ENCODE measurements around the gene CEPT1. TPM values are rescaled to one million over a fixed set of nuclear protein-coding genes. Genes with fewer than 3 reads are reported as not detected.

Gene CEPT1
- total RNA-seq, 2 experiments from 2014 or later: 36.6 to 37.5 TPM

- CTCF ChIA-PET: interaction anchor here (0.8 to 14.9 kb wide), 2 partner anchors 15 to 19 kb away, joined by 3 to 528 read pairs; partner anchors contain the start of gene CHI3L2
- peaks cover 36% of the 10 kb centered on the region for H3K36me3 Mint-ChIP-seq (ENCODE audit: low read depth)
- POLR2A ChIA-PET: interaction anchor here (0.8 to 10.4 kb wide), 4 partner anchors 14 to 329 kb away, joined by 3 to 570 read pairs (median 4); no protein-coding TSS in a partner anchor
- peaks cover 62% of the 10 kb centered on the region for H3K4me1 Mint-ChIP-seq (ENCODE audit: low read depth)
- H3K9me3 Mint-ChIP-seq (ENCODE audit: insufficient read depth): no peaks in the 10 kb centered on the region
- peak overlapping the region; percentile 99 for H3K27ac Mint-ChIP-seq
- no peaks in the 10 kb centered on the region for H3K27me3 Mint-ChIP-seq (ENCODE audit: low read depth)
- peak overlapping the region; percentile 99 for H3K4me3 Mint-ChIP-seq
- no peak for ATAC-seq
- DNase-seq: no peak
These were observed 62.9 kb downstream of the CEPT1 start for GRCh38 chr1:111202707-111203623.

DNA sequence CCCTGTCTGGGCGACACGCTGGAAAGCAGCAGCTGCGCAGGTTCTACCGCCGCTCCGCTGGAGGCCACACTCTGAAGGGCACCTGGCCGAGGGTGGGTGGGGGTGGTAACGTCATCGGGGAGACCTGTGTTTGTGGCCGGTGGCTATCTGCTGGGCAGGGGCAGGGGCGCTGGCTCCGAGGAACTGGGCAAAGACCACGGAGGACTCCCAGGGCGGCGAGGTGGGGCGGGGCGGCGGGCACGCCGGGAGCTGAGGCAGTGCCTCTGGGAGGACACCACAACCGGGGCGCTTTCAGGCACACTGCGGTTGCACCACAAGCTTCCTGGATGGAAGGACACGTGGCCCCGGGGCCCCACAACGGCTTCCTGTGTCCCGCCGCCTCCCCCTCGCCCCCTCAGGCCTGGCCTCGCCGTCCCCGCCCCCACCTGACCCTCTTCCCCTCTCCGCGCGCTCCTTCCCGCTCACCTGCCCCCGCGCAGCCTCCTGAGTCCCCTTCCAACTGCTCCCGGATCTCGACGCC, 63.7 kb downstream of the CEPT1 start:
- Mint-ChIP-seq H3K4me3 (peak overlapping the region; percentile 99), H3K4me1 (ENCODE audit: low read depth) (peaks cover 69% of the 10 kb centered on the region), H3K27ac (peak overlapping the region; percentile 99), H3K27me3 (ENCODE audit: low read depth) (no peaks in the 10 kb centered on the region), H3K9me3 (ENCODE audit: insufficient read depth) (no peaks in the 10 kb centered on the region), H3K36me3 (ENCODE audit: low read depth) (peaks cover 29% of the 10 kb centered on the region)
- ATAC-seq: peak; percentile 51
- DNase-seq: peak; percentile 94
- ChIA-PET CTCF (interaction anchor here (0.8 to 14.9 kb wide), 2 partner anchors 16 to 18 kb away, joined by 3 to 528 read pairs; partner anchors contain the start of gene CHI3L2), POLR2A (interaction anchor here (0.8 to 10.4 kb wide), 4 partner anchors 13 to 330 kb away, joined by 3 to 570 read pairs (median 4); no protein-coding TSS in a partner anchor)

DNA sequence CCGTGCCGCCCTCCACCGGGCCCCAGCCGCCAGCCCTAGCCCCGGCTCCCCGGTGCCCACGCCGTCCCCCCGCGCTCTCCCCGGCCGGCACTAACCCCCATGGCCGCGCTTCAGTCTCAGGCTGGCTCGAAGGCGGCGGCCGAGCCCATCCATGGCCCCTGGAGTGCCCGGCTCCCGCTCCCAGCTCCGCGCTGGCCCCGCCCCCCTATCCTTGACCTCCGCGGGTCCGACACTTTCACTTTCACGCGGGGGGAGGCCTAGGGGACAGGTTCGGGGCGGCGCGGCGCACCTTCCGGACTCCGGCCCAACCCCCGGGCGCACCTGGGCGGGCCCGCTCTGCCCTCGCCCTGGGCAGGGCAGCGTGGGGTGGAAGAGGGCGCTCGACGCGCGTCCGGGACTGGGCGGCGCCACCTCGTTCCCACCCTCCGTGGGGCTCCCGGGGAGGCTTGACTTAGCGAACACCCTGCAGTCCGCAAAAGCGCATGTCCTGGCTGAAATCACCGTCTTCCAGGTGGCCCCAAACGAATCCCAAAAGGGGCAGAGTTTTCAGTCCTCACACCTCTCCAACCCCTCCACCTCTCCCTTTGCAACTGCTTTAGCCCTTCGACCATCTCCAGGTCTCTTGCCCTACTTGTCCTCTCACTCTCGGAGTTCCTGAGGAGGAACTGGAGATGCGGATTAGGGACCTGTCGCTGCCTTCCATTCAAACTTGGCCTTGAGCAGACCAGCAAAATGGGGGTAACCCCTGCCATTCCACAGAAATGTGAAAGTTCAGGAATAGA, 64.4 kb downstream of the CEPT1 start:
- H3K27me3 Mint-ChIP-seq (ENCODE audit: low read depth): no peaks in the 10 kb centered on the region
- H3K4me3 Mint-ChIP-seq: peak overlapping the region; percentile 99
- ChIA-PET POLR2A (interaction anchor here (0.9 to 10.4 kb wide), 3 partner anchors 12 to 272 kb away, joined by 3 to 570 read pairs (median 5); no protein-coding TSS in a partner anchor), CTCF (interaction anchor here (0.8 to 14.9 kb wide), 2 partner anchors 17 kb away, joined by 3 to 528 read pairs; partner anchors contain the start of gene CHI3L2)
- H3K9me3 Mint-ChIP-seq (ENCODE audit: insufficient read depth): no peaks in the 10 kb centered on the region
- ATAC-seq: peak; percentile 65
- H3K4me1 Mint-ChIP-seq (ENCODE audit: low read depth): peaks cover 74% of the 10 kb centered on the region
- H3K36me3 Mint-ChIP-seq (ENCODE audit: low read depth): peaks cover 22% of the 10 kb centered on the region
- DNase-seq: peak; percentile 79
- peak overlapping the region; percentile 99 for H3K27ac Mint-ChIP-seq

GRCh38 chr1:111204983-111205713, 65.1 kb downstream of the CEPT1 start:
- Mint-ChIP-seq H3K27me3 (ENCODE audit: low read depth) (no peaks in the 10 kb centered on the region), H3K27ac (peak overlapping the region; percentile 99), H3K36me3 (ENCODE audit: low read depth) (peaks cover 15% of the 10 kb centered on the region), H3K4me3 (peak overlapping the region; percentile 99), H3K4me1 (ENCODE audit: low read depth) (peaks cover 80% of the 10 kb centered on the region), H3K9me3 (ENCODE audit: insufficient read depth) (no peaks in the 10 kb centered on the region)
- POLR2A ChIA-PET: interaction anchor here (10.4 kb wide), 1 partner anchor 12 kb away, joined by 570 read pairs; no protein-coding TSS in a partner anchor
- DNase-seq (peak; percentile 19), ATAC-seq (no peak)
- CTCF ChIA-PET: interaction anchor here (14.9 kb wide), 1 partner anchor 16 kb away, joined by 528 read pairs; the partner anchor contains the start of gene CHI3L2

GRCh38 chr1:111205714-111206050, 65.7 kb downstream of the CEPT1 start:
- DNase-seq: no peak
- Mint-ChIP-seq H3K4me1 (ENCODE audit: low read depth) (peaks cover 79% of the 10 kb centered on the region), H3K9me3 (ENCODE audit: insufficient read depth) (no peaks in the 10 kb centered on the region), H3K27me3 (ENCODE audit: low read depth) (no peaks in the 10 kb centered on the region), H3K36me3 (ENCODE audit: low read depth) (peaks cover 9% of the 10 kb centered on the region), H3K4me3 (no peak overlapping the region), H3K27ac (no peak overlapping the region)
- POLR2A ChIA-PET: interaction anchor here (2.8 kb wide), 1 partner anchor 10 kb away, joined by 12 read pairs; no protein-coding TSS in a partner anchor
- CTCF ChIA-PET: interaction anchor here (1.2 kb wide), 1 partner anchor 9 kb away, joined by 3 read pairs; no protein-coding TSS in a partner anchor
- ATAC-seq: no peak

- Mint-ChIP-seq H3K27ac (no peak overlapping the region), H3K36me3 (ENCODE audit: low read depth) (peaks cover 3% of the 10 kb centered on the region), H3K9me3 (ENCODE audit: insufficient read depth) (no peaks in the 10 kb centered on the region), H3K4me3 (no peak overlapping the region), H3K27me3 (ENCODE audit: low read depth) (no peaks in the 10 kb centered on the region), H3K4me1 (ENCODE audit: low read depth) (peaks cover 75% of the 10 kb centered on the region)
- ATAC-seq: no peak
- ChIA-PET CTCF (interaction anchor here (0.8 kb wide), 1 partner anchor 14 kb away, joined by 3 read pairs; no protein-coding TSS in a partner anchor), POLR2A (no interaction called here)
- no peak for DNase-seq
These were observed 68.9 kb downstream of the CEPT1 start for GRCh38 chr1:111208921-111209320.

DNA sequence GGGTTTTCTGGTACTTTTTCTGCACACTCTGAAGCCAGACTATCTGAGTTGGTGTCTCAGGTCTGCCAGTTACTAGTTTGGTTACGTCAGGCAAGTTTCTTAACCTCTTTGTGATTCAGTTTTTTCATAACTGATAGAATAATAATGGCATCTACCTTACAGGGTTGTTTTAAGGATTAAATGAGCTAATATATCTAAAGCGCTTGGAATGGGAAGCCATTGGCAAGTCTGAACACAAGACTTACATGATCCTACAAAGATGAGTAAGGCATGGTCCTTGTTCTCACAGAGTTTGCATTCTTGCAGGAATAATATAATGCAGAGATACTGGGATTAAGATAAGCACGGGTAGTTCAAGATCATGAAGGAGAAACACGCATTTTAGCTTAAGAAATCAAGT, 69.6 kb downstream of the CEPT1 start:
- H3K36me3 Mint-ChIP-seq (ENCODE audit: low read depth): peaks cover 3% of the 10 kb centered on the region
- DNase-seq (no peak), ATAC-seq (no peak)
- peaks cover 80% of the 10 kb centered on the region for H3K4me1 Mint-ChIP-seq (ENCODE audit: low read depth)
- ChIA-PET CTCF (interaction anchor here (0.8 kb wide), 1 partner anchor 14 kb away, joined by 3 read pairs; no protein-coding TSS in a partner anchor), POLR2A (no interaction called here)
- no peaks in the 10 kb centered on the region for H3K27me3 Mint-ChIP-seq (ENCODE audit: low read depth)
- H3K27ac Mint-ChIP-seq: no peak overlapping the region
- H3K4me3 Mint-ChIP-seq: no peak overlapping the region
- no peaks in the 10 kb centered on the region for H3K9me3 Mint-ChIP-seq (ENCODE audit: insufficient read depth)

DNA sequence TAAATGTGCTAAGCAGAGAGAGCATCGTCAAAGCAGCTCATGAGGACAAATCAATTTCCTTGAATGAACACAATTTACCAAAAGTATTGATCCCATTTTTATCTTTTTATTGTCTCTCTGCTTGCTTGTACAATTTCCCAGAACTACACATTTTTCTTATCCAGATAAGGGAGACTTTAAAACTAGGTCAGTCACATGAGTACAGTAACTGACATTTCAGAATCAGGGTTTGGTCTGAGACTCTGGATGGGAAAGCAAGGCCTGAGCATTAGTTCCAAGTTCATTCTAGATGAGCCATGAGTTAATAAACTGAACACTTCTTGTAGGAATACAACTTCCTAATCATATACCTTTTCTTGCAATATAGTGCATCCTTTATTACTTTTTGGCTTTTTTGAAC, 71.9 kb downstream of the CEPT1 start:
- ChIA-PET POLR2A (interaction anchor here (11.0 kb wide), 1 partner anchor 12 kb away, joined by 570 read pairs; the partner anchor contains the start of gene DENND2D), CTCF (no interaction called here)
- Mint-ChIP-seq H3K4me1 (ENCODE audit: low read depth) (peaks cover 82% of the 10 kb centered on the region), H3K36me3 (ENCODE audit: low read depth) (peaks cover 3% of the 10 kb centered on the region), H3K4me3 (no peak overlapping the region), H3K27me3 (ENCODE audit: low read depth) (no peaks in the 10 kb centered on the region), H3K9me3 (ENCODE audit: insufficient read depth) (no peaks in the 10 kb centered on the region), H3K27ac (no peak overlapping the region)
- DNase-seq (no peak), ATAC-seq (no peak)

DNA sequence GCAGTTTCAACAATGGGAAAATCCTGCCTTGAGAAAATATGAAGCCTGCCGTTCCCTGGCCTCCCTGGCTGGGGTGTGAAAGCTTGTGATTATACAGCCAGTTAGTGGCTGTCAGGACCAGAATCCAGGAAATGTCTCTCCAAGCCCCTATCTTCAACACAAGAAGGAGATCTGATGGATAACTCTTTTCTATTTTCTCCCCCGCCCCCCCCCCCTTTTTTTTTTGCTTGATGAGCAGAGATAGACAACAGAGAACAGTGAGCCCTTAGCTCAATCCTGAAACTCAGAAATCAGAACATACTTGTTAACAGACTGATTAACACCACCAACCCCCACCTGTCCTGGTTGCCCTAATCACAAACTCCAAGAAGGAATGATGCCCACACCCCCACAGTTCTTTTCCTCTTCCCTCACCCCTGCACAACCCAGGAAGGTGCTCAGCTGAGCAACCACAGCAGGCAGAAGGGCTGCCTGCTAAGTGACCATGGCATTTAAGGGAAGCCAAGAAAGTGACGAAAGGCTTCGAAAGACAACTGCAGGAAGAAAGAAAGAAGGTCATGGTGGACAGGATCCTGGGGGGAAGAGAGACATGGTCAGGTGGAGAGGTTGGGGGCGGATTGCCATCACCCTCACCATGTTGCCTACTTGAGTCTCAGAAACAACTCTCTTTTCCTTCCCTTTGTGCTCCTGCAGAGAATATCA, 72.8 kb downstream of the CEPT1 start:
- CTCF ChIA-PET: interaction anchor here (0.7 kb wide), 1 partner anchor 11 kb away, joined by 4 read pairs; no protein-coding TSS in a partner anchor

DNA sequence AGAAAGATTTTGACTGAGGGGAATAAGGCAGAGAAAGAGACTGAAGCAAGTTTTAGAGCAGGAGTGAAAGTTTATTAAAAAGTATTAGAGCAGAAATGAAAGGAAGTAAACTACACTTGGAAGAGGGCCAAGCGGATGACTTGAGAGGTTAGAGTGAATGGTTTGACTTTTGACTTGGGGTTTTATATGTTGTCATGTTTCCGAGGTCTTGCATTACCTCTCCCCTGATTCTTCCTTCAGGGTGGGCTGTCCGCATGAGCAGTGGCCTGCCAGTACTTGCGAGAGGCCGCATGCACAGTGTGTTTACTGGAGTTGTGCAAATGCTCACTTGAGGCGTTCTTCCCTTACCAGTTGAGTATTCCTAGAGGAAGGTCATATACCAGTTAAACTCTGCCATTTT, 73.4 kb downstream of the CEPT1 start:
- H3K36me3 Mint-ChIP-seq (ENCODE audit: low read depth): peaks cover 6% of the 10 kb centered on the region
- peak overlapping the region; percentile 91 for H3K27ac Mint-ChIP-seq
- no peaks in the 10 kb centered on the region for H3K27me3 Mint-ChIP-seq (ENCODE audit: low read depth)
- peak overlapping the region; percentile 76 for H3K4me3 Mint-ChIP-seq
- ChIA-PET POLR2A (interaction anchor here (1.4 to 11.0 kb wide), 6 partner anchors 10 to 339 kb away, joined by 4 to 570 read pairs (median 12); partner anchors contain the start of gene DENND2D), CTCF (interaction anchor here (1.7 to 16.1 kb wide), 2 partner anchors 12 to 16 kb away, joined by 10 to 528 read pairs; partner anchors contain the start of gene DENND2D)
- DNase-seq: no peak
- no peaks in the 10 kb centered on the region for H3K9me3 Mint-ChIP-seq (ENCODE audit: insufficient read depth)
- peaks cover 84% of the 10 kb centered on the region for H3K4me1 Mint-ChIP-seq (ENCODE audit: low read depth)
- no peak for ATAC-seq

More for the DNA sequence above, 72.8 kb downstream of the CEPT1 start:
- Mint-ChIP-seq H3K4me3 (peak overlapping the region; percentile 76), H3K9me3 (ENCODE audit: insufficient read depth) (no peaks in the 10 kb centered on the region), H3K4me1 (ENCODE audit: low read depth) (peaks cover 84% of the 10 kb centered on the region), H3K27ac (peak overlapping the region; percentile 91), H3K27me3 (ENCODE audit: low read depth) (no peaks in the 10 kb centered on the region), H3K36me3 (ENCODE audit: low read depth) (peaks cover 5% of the 10 kb centered on the region)
- ATAC-seq (no peak), DNase-seq (no peak)
- POLR2A ChIA-PET: interaction anchor here (11.0 kb wide), 1 partner anchor 13 kb away, joined by 570 read pairs; the partner anchor contains the start of gene DENND2D
